SK-N-SH (cell line): Measurements from ENCODE around the gene KRTAP2-1.

Experiments used
- MXI1 ChIP-seq: IDR thresholded peaks from 2 replicates; pipeline ENCODE4 v1.6.1; 2012; ENCODE audit warnings: mild to moderate bottlenecking, low read depth, low read length, improper control_type of control experiment
- POLR2AphosphoS5 ChIP-seq: IDR thresholded peaks from 2 replicates; pipeline ENCODE4 v1.6.1; 2012; ENCODE audit warnings: low read depth, low read length
- RAD21 ChIP-seq: IDR thresholded peaks from 2 replicates; pipeline ENCODE4 v1.6.1; 2012; ENCODE audit warnings: mild to moderate bottlenecking, low read length
- RFX5 ChIP-seq: IDR thresholded peaks from 2 replicates; pipeline ENCODE4 v1.6.1; 2012; ENCODE audit warnings: mild to moderate bottlenecking, improper control_type of control experiment, low read length
- SMC3 ChIP-seq: IDR thresholded peaks from 2 replicates; pipeline ENCODE4 v1.6.1; 2012; ENCODE audit warnings: low read depth, low read length, improper control_type of control experiment
- TAF1 ChIP-seq: IDR thresholded peaks from 2 replicates; pipeline ENCODE4 v1.6.1; 2012; ENCODE audit warnings: low read depth, mild to moderate bottlenecking, low read length, moderate library complexity, borderline replicate concordance
- TEAD4 ChIP-seq: IDR thresholded peaks from 2 replicates; pipeline ENCODE4 v1.4.0; 2012; ENCODE audit warnings: mild to moderate bottlenecking, borderline replicate concordance; ENCODE audit not compliant: insufficient read depth
- YY1 ChIP-seq: IDR thresholded peaks from 2 replicates; pipeline ENCODE4 v1.4.0; 2012; ENCODE audit warnings: low read depth, mild to moderate bottlenecking
- TF ChIP-seq, protein P1 (sequence below): fragments of 200-600 bp; sonication (generic); IDR thresholded peaks from 2 replicates; pipeline ENCODE4 v1.6.1; 2017; ENCODE audit warnings: antibody characterized with exemption, mild to moderate bottlenecking, moderate library complexity
- TF ChIP-seq, protein P2 (sequence below): IDR thresholded peaks from 2 replicates; pipeline ENCODE4 v1.4.0; 2012; ENCODE audit warnings: low read depth

DNA sequence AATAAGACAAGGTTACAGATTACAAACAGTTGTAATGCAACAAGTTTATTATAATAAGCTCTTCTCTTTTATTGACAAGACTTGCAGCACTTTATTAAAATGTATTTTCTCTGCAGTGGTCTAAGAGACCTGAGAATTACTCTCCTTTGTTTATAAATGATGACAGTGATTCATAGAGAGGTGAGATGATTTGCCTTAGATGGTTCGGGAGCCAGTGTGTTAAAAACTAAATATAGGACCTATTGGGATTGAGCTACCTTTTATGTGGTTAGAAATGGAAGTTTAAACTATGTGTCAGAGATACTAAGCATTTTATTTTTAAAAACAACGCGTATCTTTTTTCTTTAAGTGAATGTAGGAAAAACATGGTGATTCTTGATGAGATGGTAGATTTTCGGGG is 50.3 kb downstream of the KRTAP2-1 start:
- no peak for TF ChIP-seq YY1
- TF ChIP-seq, protein P1, sequence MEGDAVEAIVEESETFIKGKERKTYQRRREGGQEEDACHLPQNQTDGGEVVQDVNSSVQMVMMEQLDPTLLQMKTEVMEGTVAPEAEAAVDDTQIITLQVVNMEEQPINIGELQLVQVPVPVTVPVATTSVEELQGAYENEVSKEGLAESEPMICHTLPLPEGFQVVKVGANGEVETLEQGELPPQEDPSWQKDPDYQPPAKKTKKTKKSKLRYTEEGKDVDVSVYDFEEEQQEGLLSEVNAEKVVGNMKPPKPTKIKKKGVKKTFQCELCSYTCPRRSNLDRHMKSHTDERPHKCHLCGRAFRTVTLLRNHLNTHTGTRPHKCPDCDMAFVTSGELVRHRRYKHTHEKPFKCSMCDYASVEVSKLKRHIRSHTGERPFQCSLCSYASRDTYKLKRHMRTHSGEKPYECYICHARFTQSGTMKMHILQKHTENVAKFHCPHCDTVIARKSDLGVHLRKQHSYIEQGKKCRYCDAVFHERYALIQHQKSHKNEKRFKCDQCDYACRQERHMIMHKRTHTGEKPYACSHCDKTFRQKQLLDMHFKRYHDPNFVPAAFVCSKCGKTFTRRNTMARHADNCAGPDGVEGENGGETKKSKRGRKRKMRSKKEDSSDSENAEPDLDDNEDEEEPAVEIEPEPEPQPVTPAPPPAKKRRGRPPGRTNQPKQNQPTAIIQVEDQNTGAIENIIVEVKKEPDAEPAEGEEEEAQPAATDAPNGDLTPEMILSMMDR, result no peak
- TF ChIP-seq, protein P2, sequence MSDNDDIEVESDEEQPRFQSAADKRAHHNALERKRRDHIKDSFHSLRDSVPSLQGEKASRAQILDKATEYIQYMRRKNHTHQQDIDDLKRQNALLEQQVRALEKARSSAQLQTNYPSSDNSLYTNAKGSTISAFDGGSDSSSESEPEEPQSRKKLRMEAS, result no peak
- no peak for TF ChIP-seq RAD21
- TF ChIP-seq RFX5, result no peak
- TF ChIP-seq MXI1, result no peak
- no peak for TF ChIP-seq SMC3
- TF ChIP-seq POLR2AphosphoS5, result no peak
- TF ChIP-seq TAF1, result no peak
- TF ChIP-seq TEAD4, result no peak
